Neural cell (in vitro differentiated cells): ENCODE data around the gene TRAPPC2L.

ENCODE experiments used
- EZH2 ChIP-seq: fragments of 200-600, 300-800 bp; shearing (Covaris generic), sonication (generic); IDR thresholded peaks from 2 replicates; pipeline ENCODE4 v1.6.1; 2014; ENCODE audit warnings: antibody characterized with exemption, low read length, borderline replicate concordance, mild to moderate bottlenecking; ENCODE audit not compliant: insufficient read depth, poor library complexity, severe bottlenecking
- POLR2AphosphoS5 ChIP-seq: IDR thresholded peaks from 2 replicates; pipeline ENCODE4 v1.6.1; 2012
- RAD21 ChIP-seq: fragments of 450-650 bp; conservative IDR thresholded peaks from 2 replicates; pipeline ENCODE4 v1.6.1; 2014; ENCODE audit warnings: antibody characterized with exemption, mild to moderate bottlenecking, moderate library complexity
- SMC3 ChIP-seq: fragments of 450-650 bp; conservative IDR thresholded peaks from 2 replicates; pipeline ENCODE4 v1.6.1; 2014; ENCODE audit warnings: antibody characterized with exemption, mild to moderate bottlenecking, moderate library complexity; ENCODE audit not compliant: poor library complexity
- TAF1 ChIP-seq: IDR thresholded peaks from 2 replicates; pipeline ENCODE4 v1.6.1; 2012; ENCODE audit warnings: low read depth
- TF ChIP-seq, protein P1 (sequence below): fragments of 450-650 bp; IDR thresholded peaks from 2 replicates; pipeline ENCODE4 v1.5.1; 2014; ENCODE audit warnings: antibody characterized with exemption, mild to moderate bottlenecking, moderate library complexity; ENCODE audit not compliant: poor library complexity, severe bottlenecking
- TF ChIP-seq, protein P2 (sequence below): IDR thresholded peaks from 2 replicates; pipeline ENCODE4 v1.6.1; 2012; ENCODE audit warnings: borderline replicate concordance

GRCh38 chr16:88850531-88851199 is 6.3 kb upstream of the TRAPPC2L start:
- TF ChIP-seq, protein P1, sequence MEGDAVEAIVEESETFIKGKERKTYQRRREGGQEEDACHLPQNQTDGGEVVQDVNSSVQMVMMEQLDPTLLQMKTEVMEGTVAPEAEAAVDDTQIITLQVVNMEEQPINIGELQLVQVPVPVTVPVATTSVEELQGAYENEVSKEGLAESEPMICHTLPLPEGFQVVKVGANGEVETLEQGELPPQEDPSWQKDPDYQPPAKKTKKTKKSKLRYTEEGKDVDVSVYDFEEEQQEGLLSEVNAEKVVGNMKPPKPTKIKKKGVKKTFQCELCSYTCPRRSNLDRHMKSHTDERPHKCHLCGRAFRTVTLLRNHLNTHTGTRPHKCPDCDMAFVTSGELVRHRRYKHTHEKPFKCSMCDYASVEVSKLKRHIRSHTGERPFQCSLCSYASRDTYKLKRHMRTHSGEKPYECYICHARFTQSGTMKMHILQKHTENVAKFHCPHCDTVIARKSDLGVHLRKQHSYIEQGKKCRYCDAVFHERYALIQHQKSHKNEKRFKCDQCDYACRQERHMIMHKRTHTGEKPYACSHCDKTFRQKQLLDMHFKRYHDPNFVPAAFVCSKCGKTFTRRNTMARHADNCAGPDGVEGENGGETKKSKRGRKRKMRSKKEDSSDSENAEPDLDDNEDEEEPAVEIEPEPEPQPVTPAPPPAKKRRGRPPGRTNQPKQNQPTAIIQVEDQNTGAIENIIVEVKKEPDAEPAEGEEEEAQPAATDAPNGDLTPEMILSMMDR: no peak
- TF ChIP-seq EZH2: no peak
- no peak for TF ChIP-seq RAD21
- TF ChIP-seq, protein P2, sequence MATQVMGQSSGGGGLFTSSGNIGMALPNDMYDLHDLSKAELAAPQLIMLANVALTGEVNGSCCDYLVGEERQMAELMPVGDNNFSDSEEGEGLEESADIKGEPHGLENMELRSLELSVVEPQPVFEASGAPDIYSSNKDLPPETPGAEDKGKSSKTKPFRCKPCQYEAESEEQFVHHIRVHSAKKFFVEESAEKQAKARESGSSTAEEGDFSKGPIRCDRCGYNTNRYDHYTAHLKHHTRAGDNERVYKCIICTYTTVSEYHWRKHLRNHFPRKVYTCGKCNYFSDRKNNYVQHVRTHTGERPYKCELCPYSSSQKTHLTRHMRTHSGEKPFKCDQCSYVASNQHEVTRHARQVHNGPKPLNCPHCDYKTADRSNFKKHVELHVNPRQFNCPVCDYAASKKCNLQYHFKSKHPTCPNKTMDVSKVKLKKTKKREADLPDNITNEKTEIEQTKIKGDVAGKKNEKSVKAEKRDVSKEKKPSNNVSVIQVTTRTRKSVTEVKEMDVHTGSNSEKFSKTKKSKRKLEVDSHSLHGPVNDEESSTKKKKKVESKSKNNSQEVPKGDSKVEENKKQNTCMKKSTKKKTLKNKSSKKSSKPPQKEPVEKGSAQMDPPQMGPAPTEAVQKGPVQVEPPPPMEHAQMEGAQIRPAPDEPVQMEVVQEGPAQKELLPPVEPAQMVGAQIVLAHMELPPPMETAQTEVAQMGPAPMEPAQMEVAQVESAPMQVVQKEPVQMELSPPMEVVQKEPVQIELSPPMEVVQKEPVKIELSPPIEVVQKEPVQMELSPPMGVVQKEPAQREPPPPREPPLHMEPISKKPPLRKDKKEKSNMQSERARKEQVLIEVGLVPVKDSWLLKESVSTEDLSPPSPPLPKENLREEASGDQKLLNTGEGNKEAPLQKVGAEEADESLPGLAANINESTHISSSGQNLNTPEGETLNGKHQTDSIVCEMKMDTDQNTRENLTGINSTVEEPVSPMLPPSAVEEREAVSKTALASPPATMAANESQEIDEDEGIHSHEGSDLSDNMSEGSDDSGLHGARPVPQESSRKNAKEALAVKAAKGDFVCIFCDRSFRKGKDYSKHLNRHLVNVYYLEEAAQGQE: no peak
- TF ChIP-seq TAF1: no peak
- TF ChIP-seq SMC3: no peak
- no peak for TF ChIP-seq POLR2AphosphoS5
